H1 (cell line): Measurements from ENCODE around the gene DNAI1. TPM values are rescaled to one million over a fixed set of nuclear protein-coding genes. Genes with fewer than 3 reads are reported as not detected.

ENCODE experiments used
- CTCF ChIA-PET: fragments of 300-600 bp; sonication (Branson Sonifier 250); formaldehyde crosslinking; loops from one replicate; lab custom pipeline; 2021; ENCODE audit not compliant: partially characterized antibody; lab: Charles Lee
- POLR2A ChIA-PET: fragments of 300-600 bp; sonication (Branson Sonifier 250); formaldehyde crosslinking; loops from one replicate; lab custom pipeline; 2021; ENCODE audit warnings: inconsistent platforms; ENCODE audit not compliant: partially characterized antibody; lab: Charles Lee
- DNase-seq, 2 experiments: peaks; one replicate each; pipeline versions ENCODE4 v3.0.0 to v3.0.0-alpha.2; 2010 to 2022; ENCODE audit warnings: low spot score in 2 of 2, low read depth in 1 of 2, mixed read lengths in 1 of 2
- FAIRE-seq: peaks from 2 replicates; lab custom pipeline; 2011; peaks lifted over from hg19 to GRCh38; lab: Jason Lieb, UNC
- H2AFZ ChIP-seq: 2 replicates; pipeline ENCODE4 v1.8.1; 2012; ENCODE audit warnings: low read length, inconsistent platforms
- H2AK5ac ChIP-seq: 2 replicates; pipeline ENCODE4 v1.6.1; 2013; ENCODE audit warnings: low read depth, low read length
- H2BK120ac ChIP-seq: replicated peaks from 2 replicates; pipeline ENCODE3; 2013; ENCODE audit warnings: low read depth, low read length, inconsistent platforms
- H2BK12ac ChIP-seq: 2 replicates; pipeline ENCODE4 v1.6.1; 2013; ENCODE audit warnings: low read depth, low read length
- H2BK15ac ChIP-seq: 2 replicates; pipeline ENCODE4 v1.6.1; 2013; ENCODE audit warnings: low read length
- H2BK20ac ChIP-seq: 2 replicates; pipeline ENCODE4 v1.6.1; 2013; ENCODE audit warnings: low read length
- H2BK5ac ChIP-seq: 2 replicates; pipeline ENCODE4 v1.6.1; 2013; ENCODE audit warnings: low read depth, low read length
- H3K14ac ChIP-seq: 2 replicates; pipeline ENCODE4 v1.6.1; 2013; ENCODE audit warnings: inconsistent platforms; ENCODE audit not compliant: insufficient read length
- H3K18ac ChIP-seq: 2 replicates; pipeline ENCODE4 v1.6.1; 2013; ENCODE audit warnings: low read length; ENCODE audit errors: extremely low read depth
- H3K23ac ChIP-seq: 2 replicates; pipeline ENCODE4 v1.6.1; 2013; ENCODE audit warnings: inconsistent platforms; ENCODE audit not compliant: insufficient read length
- H3K23me2 ChIP-seq: 2 replicates; pipeline ENCODE4 v1.6.1; 2013; ENCODE audit warnings: low read depth, low read length
- H3K27ac ChIP-seq: 2 replicates; pipeline ENCODE4 v1.6.1; 2011; ENCODE audit warnings: low read depth, low read length, inconsistent platforms
- H3K27me3 ChIP-seq, 4 experiments: replicated peaks in 1 of 4; 1 replicate in 1 of 4; 2 replicates in 3 of 4; pipeline versions ENCODE4 v1.6.1 to v1.8.1; 2011 to 2013; ENCODE audit warnings: low read length in 3 of 4, mild to moderate bottlenecking in 3 of 4, inconsistent platforms in 2 of 4, mixed read lengths in 2 of 4, moderate library complexity in 1 of 4; ENCODE audit not compliant: control insufficient read depth in 3 of 4, insufficient read depth in 3 of 4; ENCODE audit errors: extremely low read depth in 1 of 4
- H3K36me3 ChIP-seq, 4 experiments: 2 replicates each; pipeline versions ENCODE4 v1.6.1 to v1.8.1; 2011 to 2013; ENCODE audit warnings: mild to moderate bottlenecking in 4 of 4, low read length in 3 of 4, moderate library complexity in 2 of 4, control low read depth in 1 of 4, inconsistent platforms in 1 of 4; ENCODE audit not compliant: insufficient read depth in 4 of 4, control insufficient read depth in 2 of 4
- H3K4ac ChIP-seq: replicated peaks from 2 replicates; pipeline ENCODE3; 2013; ENCODE audit warnings: low read length, low read depth, mixed read lengths, inconsistent platforms; ENCODE audit not compliant: insufficient read length
- H3K4me1 ChIP-seq, 4 experiments: replicated peaks in 1 of 4; 1 replicate in 1 of 4; 2 replicates in 3 of 4; pipeline versions ENCODE4 v1.6.1 to v1.8.1; 2011 to 2013; ENCODE audit warnings: low read length in 3 of 4, inconsistent platforms in 2 of 4, mixed read lengths in 1 of 4; ENCODE audit not compliant: insufficient read depth in 4 of 4, control insufficient read depth in 3 of 4
- H3K4me2 ChIP-seq, 2 experiments: 2 replicates each; pipeline versions ENCODE4 v1.6.1 to v1.8.1; 2011 to 2013; ENCODE audit warnings: low read depth in 2 of 2, low read length in 2 of 2, control low read depth in 1 of 2, inconsistent platforms in 1 of 2, mild to moderate bottlenecking in 1 of 2; ENCODE audit not compliant: insufficient read depth in 1 of 2
- H3K4me3 ChIP-seq, 4 experiments: fragments of 200-600, 300-600 bp in 1 of 4; sonication (generic), shearing (Covaris generic), sonication (Bioruptor Twin) in 1 of 4; 2 replicates each; pipeline versions ENCODE4 v1.5.1 to v1.8.1; 2011 to 2016; ENCODE audit warnings: low read length in 4 of 4, low read depth in 3 of 4, control low read depth in 2 of 4, inconsistent platforms in 2 of 4, mild to moderate bottlenecking in 2 of 4, mixed read lengths in 1 of 4, moderate library complexity in 1 of 4; ENCODE audit not compliant: insufficient read depth in 2 of 4; ENCODE audit errors: extremely low read depth in 1 of 4
- H3K56ac ChIP-seq: replicated peaks from 2 replicates; pipeline ENCODE3; 2013; ENCODE audit warnings: low read depth, mild to moderate bottlenecking, mixed read lengths, low read length, inconsistent platforms; ENCODE audit not compliant: insufficient read length
- H3K79me1 ChIP-seq: 2 replicates; pipeline ENCODE4 v1.6.1; 2013; ENCODE audit warnings: low read depth, low read length, control low read depth
- H3K79me2 ChIP-seq, 2 experiments: 2 replicates each; pipeline versions ENCODE4 v1.6.1 to v1.8.1; 2012 to 2013; ENCODE audit warnings: low read length in 2 of 2, mild to moderate bottlenecking in 2 of 2, inconsistent platforms in 1 of 2; ENCODE audit not compliant: insufficient read depth in 2 of 2, control insufficient read depth in 1 of 2
- H3K9ac ChIP-seq, 4 experiments: replicated peaks in 1 of 4; 1 replicate in 1 of 4; 2 replicates in 3 of 4; pipeline versions ENCODE4 v1.6.1 to v1.8.1; 2011 to 2013; ENCODE audit warnings: low read depth in 3 of 4, low read length in 3 of 4, control low read depth in 2 of 4, mild to moderate bottlenecking in 2 of 4, moderate library complexity in 2 of 4, inconsistent platforms in 1 of 4; ENCODE audit errors: extremely low read depth in 1 of 4
- H3K9me3 ChIP-seq, 2 experiments: 2 replicates each; pipeline versions ENCODE4 v1.6.1 to v1.8.1; 2012 to 2013; ENCODE audit warnings: mild to moderate bottlenecking in 2 of 2, moderate library complexity in 2 of 2, control low read depth in 1 of 2, inconsistent platforms in 1 of 2, low read depth in 1 of 2, low read length in 1 of 2, mixed read lengths in 1 of 2; ENCODE audit not compliant: insufficient read depth in 2 of 2
- H4K20me1 ChIP-seq, 2 experiments: replicated peaks in 1 of 2; 2 replicates each; pipeline versions ENCODE3 to v1.8.1; 2011 to 2013; ENCODE audit warnings: inconsistent platforms in 2 of 2, low read length in 2 of 2, mild to moderate bottlenecking in 1 of 2; ENCODE audit not compliant: insufficient read depth in 2 of 2, control insufficient read depth in 1 of 2
- H4K5ac ChIP-seq: 2 replicates; pipeline ENCODE4 v1.6.1; 2013; ENCODE audit warnings: low read length, low read depth, mixed read lengths, inconsistent platforms; ENCODE audit not compliant: insufficient read length
- H4K8ac ChIP-seq: 2 replicates; pipeline ENCODE4 v1.8.0; 2013; ENCODE audit warnings: mild to moderate bottlenecking, moderate library complexity, low read length, inconsistent platforms; ENCODE audit not compliant: insufficient read depth; ENCODE audit errors: extremely low read depth
- H4K91ac ChIP-seq: replicated peaks from 2 replicates; pipeline ENCODE3; 2013; ENCODE audit warnings: low read length, mixed read lengths, inconsistent platforms; ENCODE audit not compliant: insufficient read length
- CBX8 ChIP-seq: fragments of 300-800, 300-1000 bp; sonication (generic); IDR thresholded peaks from 2 replicates; pipeline ENCODE4 v1.7.1; 2016; ENCODE audit warnings: low read depth, low read length, borderline replicate concordance
- CEBPB ChIP-seq: IDR thresholded peaks from 2 replicates; pipeline ENCODE4 v1.6.1; 2012; ENCODE audit warnings: low read depth, low read length
- JUND ChIP-seq: IDR thresholded peaks from 2 replicates; pipeline ENCODE4 v1.6.1; 2011; ENCODE audit warnings: mild to moderate bottlenecking, improper control_type of control experiment, low read length
- PHF8 ChIP-seq: fragments of 200-600 bp; sonication (generic); conservative IDR thresholded peaks from 2 replicates; pipeline ENCODE4 v1.7.1; 2012; ENCODE audit warnings: low read depth, mild to moderate bottlenecking, inconsistent platforms, low read length, moderate library complexity
- polyA plus RNA-seq, 7 experiments: library from polyadenylated mRNA; depleted of rRNA in 3 of 7; stranded (reverse) in 5 of 7; unstranded in 2 of 7; fragments of >200 nt in 5 of 7; fragments of 200-250 nt in 2 of 7; gene quantifications; 1 replicate in 5 of 7; 2 replicates in 1 of 7; 4 replicates in 1 of 7; pipeline versions ENCODE4 v1.2.1 to v1.2.3, GENCODE V29; 2011 to 2013; ENCODE audit warnings: missing spikeins in 2 of 7, mixed read lengths in 2 of 7
- total RNA-seq: library from RNA; stranded (reverse); fragmentation: NEBNext Ultra II Directional; extraction: Animal tissue kit (Norgen Biotek cat#: 25700); gene quantifications from 2 replicates; pipeline ENCODE4 v1.2.1, GENCODE V29; 2021
- TF ChIP-seq, protein P1 (sequence below): IDR thresholded peaks from 2 replicates; pipeline ENCODE4 v1.6.1; 2011; ENCODE audit warnings: low read length, improper control_type of control experiment

The DNAI1 gene
- total and polyA plus RNA-seq, 2 of the 8 experiments (the other 6 are each of a cell fraction or from before 2014, with no cell fraction given), result 0.37 to 0.54 TPM

DNA sequence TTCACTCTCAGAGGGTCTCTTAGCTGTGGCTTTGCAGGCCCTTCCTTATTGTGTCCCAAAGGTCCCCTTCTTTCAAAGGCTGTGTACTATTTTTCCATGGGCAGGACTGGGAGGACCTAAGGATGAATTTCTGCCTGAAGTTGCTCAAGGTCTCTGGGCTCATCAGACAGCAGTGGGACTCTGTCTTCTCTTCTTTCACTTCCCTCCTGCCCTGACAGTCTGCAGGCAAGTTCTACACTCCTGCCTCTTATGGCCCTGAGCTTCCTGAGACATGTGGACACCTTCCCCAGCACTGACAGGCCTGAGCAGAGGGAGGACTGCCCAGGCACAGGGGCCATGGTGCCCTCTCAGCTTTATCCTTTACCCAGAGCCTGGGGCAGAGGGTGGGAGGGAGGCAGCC is 49.4 kb downstream of the DNAI1 start:
- Histone ChIP-seq H3K56ac (no peak overlapping the region), H3K4me2 (no peak overlapping the region), H3K79me1 (no peaks in the 10 kb centered on the region), H3K14ac (no peak overlapping the region), H3K4me1 (peaks cover 6 to 22% (median 13%) of the 10 kb centered on the region in 4 experiments), H2BK12ac (no peak overlapping the region), H2BK15ac (no peak overlapping the region), H3K79me2 (no peaks in the 10 kb centered on the region), H3K18ac (no peak overlapping the region), H2BK5ac (no peak overlapping the region), H2AK5ac (no peak overlapping the region), H3K4ac (no peak overlapping the region), H4K91ac (no peak overlapping the region), H3K27me3 (no peaks in the 10 kb centered on the region), H4K20me1 (no peaks in the 10 kb centered on the region), H2AFZ (no peak overlapping the region), H3K23ac (no peak overlapping the region), H3K23me2 (no peaks in the 10 kb centered on the region), H4K8ac (no peak overlapping the region), H4K5ac (no peak overlapping the region), H2BK20ac (no peak overlapping the region), H3K36me3 (no peaks in the 10 kb centered on the region), H3K4me3 (no peak overlapping the region), H2BK120ac (no peak overlapping the region), H3K9ac (no peak overlapping the region), H3K9me3 (no peaks in the 10 kb centered on the region), H3K27ac (no peak overlapping the region)
- DNase-seq (no peak), FAIRE-seq (no peak)
- ChIA-PET POLR2A (interaction anchor here (1.2 kb wide), 1 partner anchor 12 kb away, joined by 3 read pairs; no protein-coding TSS in a partner anchor), CTCF (interaction anchor here (1.3 to 7.9 kb wide), 8 partner anchors 8 to 104 kb away, joined by 3 to 114 read pairs (median 10); no protein-coding TSS in a partner anchor)
- TF ChIP-seq CEBPB (no peak), PHF8 (no peak), JUND (no peak), CBX8 (no peak)
- TF ChIP-seq, protein P1, sequence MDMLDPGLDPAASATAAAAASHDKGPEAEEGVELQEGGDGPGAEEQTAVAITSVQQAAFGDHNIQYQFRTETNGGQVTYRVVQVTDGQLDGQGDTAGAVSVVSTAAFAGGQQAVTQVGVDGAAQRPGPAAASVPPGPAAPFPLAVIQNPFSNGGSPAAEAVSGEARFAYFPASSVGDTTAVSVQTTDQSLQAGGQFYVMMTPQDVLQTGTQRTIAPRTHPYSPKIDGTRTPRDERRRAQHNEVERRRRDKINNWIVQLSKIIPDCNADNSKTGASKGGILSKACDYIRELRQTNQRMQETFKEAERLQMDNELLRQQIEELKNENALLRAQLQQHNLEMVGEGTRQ, result no peak
